Chondrocyte (in vitro differentiated cells): Measurements from ENCODE around the gene SH3BGRL3. TPM values are rescaled to one million over a fixed set of nuclear protein-coding genes. Genes with fewer than 3 reads are reported as not detected.
"Not testable (repeated sequence)": the region's sequence is repeated elsewhere in the genome, so short reads cannot be mapped to it uniquely, and the experiment has no call there.

Experiments
- DNase-seq: peaks from one replicate; pipeline ENCODE4 v3.0.0; 2021; ENCODE audit warnings: mixed read lengths, low spot score
- H3K27ac Mint-ChIP-seq: one replicate; pipeline ENCODE4 v1.8.0; 2021; ENCODE audit warnings: mild to moderate bottlenecking, moderate library complexity, mixed read lengths; ENCODE audit not compliant: unreplicated experiment
- H3K27me3 Mint-ChIP-seq: 2 replicates; pipeline ENCODE4 v1.8.0; 2021; ENCODE audit warnings: low read depth, mixed read lengths
- H3K36me3 Mint-ChIP-seq: 2 replicates; pipeline ENCODE4 v1.8.0; 2021; ENCODE audit warnings: low read depth, mixed read lengths
- H3K4me1 Mint-ChIP-seq: 2 replicates; pipeline ENCODE4 v1.8.0; 2021; ENCODE audit warnings: low read depth, mild to moderate bottlenecking, mixed read lengths
- H3K4me3 Mint-ChIP-seq: one replicate; pipeline ENCODE4 v1.8.0; 2021; ENCODE audit warnings: mild to moderate bottlenecking, moderate library complexity, mixed read lengths; ENCODE audit not compliant: unreplicated experiment
- H3K9me3 Mint-ChIP-seq: 2 replicates; pipeline ENCODE4 v1.8.0; 2021; ENCODE audit warnings: low read depth, mixed read lengths
- total RNA-seq: library from RNA; stranded (reverse); gene quantifications from 3 replicates; pipeline ENCODE4 v1.2.1, GENCODE V29; 2021
- TF ChIP-seq, protein P1 (sequence below): fragments of 200-600 bp; sonication (generic); IDR thresholded peaks from 2 replicates; pipeline ENCODE4 v1.5.0; 2021; ENCODE audit warnings: antibody characterized with exemption, mild to moderate bottlenecking, moderate library complexity

SH3BGRL3 gene
- total RNA-seq, 1 donor from 2014 or later: 162 TPM

DNA sequence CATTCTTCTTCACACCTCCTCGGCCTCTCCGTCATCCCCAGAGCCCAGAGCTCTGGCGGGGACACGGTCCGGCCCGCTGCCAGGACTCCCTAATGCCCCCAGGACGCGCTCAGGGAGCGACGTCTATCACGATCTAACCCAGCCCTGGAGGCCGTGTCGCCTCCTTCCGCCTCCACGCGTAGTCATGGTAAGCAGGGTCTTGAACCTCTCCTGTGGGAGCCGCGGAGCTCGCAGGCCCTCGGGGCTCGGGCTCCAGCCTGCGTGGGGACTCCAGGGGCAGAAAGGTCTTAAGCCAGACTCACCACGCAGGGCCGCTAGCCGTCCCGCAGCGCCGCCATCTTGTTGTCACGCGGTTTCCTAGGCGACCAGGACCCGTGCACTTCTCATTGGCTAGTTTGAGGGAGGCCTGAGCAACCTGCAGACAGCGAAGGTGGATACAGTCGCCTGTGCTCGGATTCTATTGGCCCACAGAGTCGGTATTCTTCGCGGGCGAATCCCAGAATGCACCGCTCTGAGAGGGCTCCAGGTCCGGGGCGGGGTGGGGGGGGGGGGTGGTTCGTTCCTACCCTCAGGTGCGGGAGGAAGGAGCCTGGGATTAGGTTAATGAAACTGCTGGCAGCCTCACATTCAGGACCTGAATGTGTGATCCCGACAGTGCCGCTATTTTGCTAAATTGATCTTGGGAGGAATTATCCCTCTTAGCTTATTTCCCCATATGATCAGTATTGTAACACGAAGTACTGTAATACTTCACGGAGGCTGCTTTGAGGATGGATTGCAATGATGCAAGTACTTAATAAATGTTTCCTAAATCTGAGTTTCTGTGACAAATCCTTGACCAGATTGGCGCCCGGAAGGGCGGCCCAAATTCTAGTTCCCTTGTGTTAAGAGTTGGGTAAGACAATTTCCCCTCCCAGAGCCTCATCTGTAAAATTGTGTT is 26.7 kb downstream of the SH3BGRL3 start, which contains the start of gene UBXN11:
Gene UBXN11 (minus strand): TSS at position 347 of the 940 bp plus-strand sequence. CDS start 3,753 bp downstream, outside the sequence.
- H3K27me3 Mint-ChIP-seq: no peaks in the 10 kb centered on the region
- no peak for DNase-seq
- TF ChIP-seq, protein P1, sequence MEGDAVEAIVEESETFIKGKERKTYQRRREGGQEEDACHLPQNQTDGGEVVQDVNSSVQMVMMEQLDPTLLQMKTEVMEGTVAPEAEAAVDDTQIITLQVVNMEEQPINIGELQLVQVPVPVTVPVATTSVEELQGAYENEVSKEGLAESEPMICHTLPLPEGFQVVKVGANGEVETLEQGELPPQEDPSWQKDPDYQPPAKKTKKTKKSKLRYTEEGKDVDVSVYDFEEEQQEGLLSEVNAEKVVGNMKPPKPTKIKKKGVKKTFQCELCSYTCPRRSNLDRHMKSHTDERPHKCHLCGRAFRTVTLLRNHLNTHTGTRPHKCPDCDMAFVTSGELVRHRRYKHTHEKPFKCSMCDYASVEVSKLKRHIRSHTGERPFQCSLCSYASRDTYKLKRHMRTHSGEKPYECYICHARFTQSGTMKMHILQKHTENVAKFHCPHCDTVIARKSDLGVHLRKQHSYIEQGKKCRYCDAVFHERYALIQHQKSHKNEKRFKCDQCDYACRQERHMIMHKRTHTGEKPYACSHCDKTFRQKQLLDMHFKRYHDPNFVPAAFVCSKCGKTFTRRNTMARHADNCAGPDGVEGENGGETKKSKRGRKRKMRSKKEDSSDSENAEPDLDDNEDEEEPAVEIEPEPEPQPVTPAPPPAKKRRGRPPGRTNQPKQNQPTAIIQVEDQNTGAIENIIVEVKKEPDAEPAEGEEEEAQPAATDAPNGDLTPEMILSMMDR: peak; percentile 33
- no peaks in the 10 kb centered on the region for H3K36me3 Mint-ChIP-seq
- H3K9me3 Mint-ChIP-seq: no peaks in the 10 kb centered on the region
- peak within 1 kb of the TSS; percentile 98 for H3K4me3 Mint-ChIP-seq
- peak within 1 kb of the TSS; percentile 81 for H3K27ac Mint-ChIP-seq
- peaks cover 20% of the 10 kb centered on the region for H3K4me1 Mint-ChIP-seq

- peaks cover 5% of the 10 kb centered on the region for H3K27me3 Mint-ChIP-seq
- no peaks in the 10 kb centered on the region for H3K36me3 Mint-ChIP-seq
- H3K4me3 Mint-ChIP-seq: peak overlapping the region; percentile 35
- H3K4me1 Mint-ChIP-seq: peaks cover 19% of the 10 kb centered on the region
- no peaks in the 10 kb centered on the region for H3K9me3 Mint-ChIP-seq
- no peak overlapping the region for H3K27ac Mint-ChIP-seq
- DNase-seq: no peak
- TF ChIP-seq, protein P1: no peak
These were observed 27.5 kb downstream of the SH3BGRL3 start for GRCh38 chr1:26307363-26307781.

- not testable (repeated sequence) for DNase-seq, H3K36me3 Mint-ChIP-seq, H3K9me3 Mint-ChIP-seq, H3K4me3 Mint-ChIP-seq, H3K27me3 Mint-ChIP-seq, H3K27ac Mint-ChIP-seq
- peaks cover 11% of the 10 kb centered on the region for H3K4me1 Mint-ChIP-seq
These were observed 28.3 kb downstream of the SH3BGRL3 start for GRCh38 chr1:26307966-26308899.

DNA sequence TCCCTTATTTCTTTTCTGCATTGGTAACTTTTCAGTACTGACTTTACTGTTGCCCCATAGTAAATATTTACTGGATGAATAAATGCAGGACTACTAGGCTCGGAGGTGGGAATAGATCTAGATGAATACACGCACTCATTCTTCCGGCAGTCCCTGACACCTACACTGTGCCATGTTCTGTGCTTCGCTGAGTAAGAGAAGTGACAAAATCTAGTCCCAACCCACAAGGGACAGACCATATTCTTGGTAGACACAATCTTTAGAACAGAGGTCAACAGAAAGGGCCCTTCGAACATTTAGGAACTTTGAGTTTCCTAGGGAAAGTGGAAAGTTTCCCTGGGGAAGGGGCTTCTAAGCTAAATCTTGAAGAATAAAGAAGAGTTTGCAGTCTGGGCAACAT is 34.6 kb downstream of the SH3BGRL3 start:
- Mint-ChIP-seq H3K9me3 (no peaks in the 10 kb centered on the region), H3K27ac (no peak overlapping the region), H3K27me3 (peaks cover 12% of the 10 kb centered on the region), H3K4me1 (no peaks in the 10 kb centered on the region), H3K4me3 (no peak overlapping the region), H3K36me3 (no peaks in the 10 kb centered on the region)
- TF ChIP-seq, protein P1: no peak
- no peak for DNase-seq

- no peak overlapping the region for H3K27ac Mint-ChIP-seq
- peaks cover 2% of the 10 kb centered on the region for H3K4me1 Mint-ChIP-seq
- TF ChIP-seq, protein P1: no peak
- no peak overlapping the region for H3K4me3 Mint-ChIP-seq
- DNase-seq: no peak
- peaks cover 12% of the 10 kb centered on the region for H3K27me3 Mint-ChIP-seq
- H3K36me3 Mint-ChIP-seq: no peaks in the 10 kb centered on the region
- H3K9me3 Mint-ChIP-seq: no peaks in the 10 kb centered on the region
These were observed 36.3 kb downstream of the SH3BGRL3 start for GRCh38 chr1:26315874-26316850.
